ENCODE measurements around the gene CNGB1.

GRCh38 chr16:57979006-57979585 lies 8.2 kb upstream of the CNGB1 start:
- TF ChIP-seq CTCF (IDR thresholded peaks at IDR 0.05 in 8 of 11, conservative IDR thresholded peaks at IDR 0.05 in 3 of 11) (no peak), POLR2A (IDR thresholded peaks at IDR 0.05) (no peak)
